ENCODE measurements around the gene MIER1.

DNA sequence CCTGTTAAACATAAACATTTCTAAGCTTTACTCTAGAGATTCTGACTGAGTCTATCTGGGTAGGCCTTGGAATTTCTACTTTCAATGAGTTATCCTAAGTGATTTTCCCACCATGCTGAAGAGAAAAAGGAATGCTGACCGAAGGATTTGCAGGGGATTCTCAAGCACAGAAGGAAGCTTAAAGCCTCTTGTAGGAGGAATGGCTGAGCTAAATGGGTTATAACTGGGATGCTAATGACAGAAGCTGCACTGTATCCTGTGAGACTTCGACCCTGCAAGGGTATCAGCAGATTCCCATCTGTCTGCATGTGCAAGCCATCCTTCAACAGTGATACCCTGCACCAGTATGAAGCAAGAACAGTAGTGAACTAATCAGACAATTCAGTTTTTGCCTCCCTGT is 93.8 kb downstream of the MIER1 start:
- TF ChIP-seq, protein P1, sequence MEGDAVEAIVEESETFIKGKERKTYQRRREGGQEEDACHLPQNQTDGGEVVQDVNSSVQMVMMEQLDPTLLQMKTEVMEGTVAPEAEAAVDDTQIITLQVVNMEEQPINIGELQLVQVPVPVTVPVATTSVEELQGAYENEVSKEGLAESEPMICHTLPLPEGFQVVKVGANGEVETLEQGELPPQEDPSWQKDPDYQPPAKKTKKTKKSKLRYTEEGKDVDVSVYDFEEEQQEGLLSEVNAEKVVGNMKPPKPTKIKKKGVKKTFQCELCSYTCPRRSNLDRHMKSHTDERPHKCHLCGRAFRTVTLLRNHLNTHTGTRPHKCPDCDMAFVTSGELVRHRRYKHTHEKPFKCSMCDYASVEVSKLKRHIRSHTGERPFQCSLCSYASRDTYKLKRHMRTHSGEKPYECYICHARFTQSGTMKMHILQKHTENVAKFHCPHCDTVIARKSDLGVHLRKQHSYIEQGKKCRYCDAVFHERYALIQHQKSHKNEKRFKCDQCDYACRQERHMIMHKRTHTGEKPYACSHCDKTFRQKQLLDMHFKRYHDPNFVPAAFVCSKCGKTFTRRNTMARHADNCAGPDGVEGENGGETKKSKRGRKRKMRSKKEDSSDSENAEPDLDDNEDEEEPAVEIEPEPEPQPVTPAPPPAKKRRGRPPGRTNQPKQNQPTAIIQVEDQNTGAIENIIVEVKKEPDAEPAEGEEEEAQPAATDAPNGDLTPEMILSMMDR (conservative IDR thresholded peaks at IDR 0.05; ENCODE audit: low read length): no peak
- TF ChIP-seq EZH2phosphoT487 (IDR thresholded peaks at IDR 0.05; ENCODE audit: borderline replicate concordance): no peak
